WI38 (cell line): Measurements from ENCODE around the gene SMNDC1.

Source experiments
- H3K4me3 ChIP-seq: 2 replicates; pipeline ENCODE4 v1.5.1; 2011; ENCODE audit warnings: low read depth, mild to moderate bottlenecking, control low read depth, low read length
- CTCF ChIP-seq: IDR thresholded peaks from 2 replicates; pipeline ENCODE4 v1.5.1; 2012; ENCODE audit warnings: low read depth, mild to moderate bottlenecking, control low read depth, low read length

Gene SMNDC1

GRCh38 chr10:110304780-110305421 lies at the start of gene SMNDC1:
Gene SMNDC1 (minus strand): TSS chr10:110304920. CDS start chr10:110303587, 1,333 bp downstream.
- H3K4me3 ChIP-seq = peak within 1 kb of the TSS; percentile 93
- no peak for TF ChIP-seq CTCF

- TF ChIP-seq CTCF = peak; percentile 84
- no peak overlapping the region for H3K4me3 ChIP-seq
Measured at GRCh38 chr10:110354322-110354766, 49.6 kb upstream of the SMNDC1 start.

- peak overlapping the region; percentile 44 for H3K4me3 ChIP-seq
- TF ChIP-seq CTCF = no peak
Measured at GRCh38 chr10:110353244-110354119, 48.8 kb upstream of the SMNDC1 start.

- no peak for TF ChIP-seq CTCF
- peak overlapping the region; percentile 44 for H3K4me3 ChIP-seq
Measured at GRCh38 chr10:110352930-110353243, 48.2 kb upstream of the SMNDC1 start.

- H3K4me3 ChIP-seq = no peak overlapping the region
- TF ChIP-seq CTCF = no peak
Measured at GRCh38 chr10:110350812-110351211, 46.1 kb upstream of the SMNDC1 start.

GRCh38 chr10:110349831-110350230 lies 45.1 kb upstream of the SMNDC1 start:
- TF ChIP-seq CTCF = no peak
- H3K4me3 ChIP-seq = no peak overlapping the region

GRCh38 chr10:110349386-110349785 lies 44.7 kb upstream of the SMNDC1 start:
- TF ChIP-seq CTCF = no peak
- no peak overlapping the region for H3K4me3 ChIP-seq
